ENCODE data around the gene NLGN2.

The NLGN2 gene

DNA sequence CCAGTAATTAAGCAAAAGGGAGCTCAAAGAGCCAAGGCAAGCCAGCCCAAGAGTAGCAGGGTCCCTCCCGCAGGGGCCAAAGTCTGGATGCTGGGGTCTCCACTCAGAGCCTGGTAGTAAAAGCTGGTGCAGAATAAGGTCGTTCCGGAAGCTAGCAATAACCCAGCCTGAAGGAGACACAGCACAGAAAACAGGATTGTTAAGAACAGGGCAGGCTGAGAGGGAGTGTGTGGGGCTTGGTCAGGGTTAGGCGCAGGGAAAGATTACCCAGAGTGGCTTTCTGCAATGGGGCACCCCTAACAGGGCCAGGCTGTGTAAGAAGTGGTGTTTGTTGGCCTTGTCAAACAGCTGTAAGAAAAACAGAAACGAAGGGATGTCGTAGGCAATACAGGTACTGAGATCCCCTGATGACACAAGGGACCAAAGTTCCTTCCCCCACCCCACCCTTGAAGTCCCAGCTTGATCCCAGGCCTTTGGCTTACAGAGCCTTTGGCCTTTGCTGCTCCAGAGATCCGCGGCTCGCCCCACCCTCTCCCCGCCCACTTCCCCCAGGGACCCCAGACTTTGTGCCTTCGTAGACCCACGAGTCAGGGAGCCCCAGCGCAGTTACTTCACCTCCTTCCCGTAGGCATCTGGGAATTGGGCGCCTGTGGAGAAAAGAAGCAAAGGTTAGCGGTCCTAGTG lies 4.5 kb upstream of the NLGN2 start:
- DNase-seq (ENCODE audit: low spot score) = no peak
- in situ Hi-C loops (cut with MboI; ENCODE audit: low sequenced_read_pairs, unreplicated experiment) = no loop called here
- TF ChIP-seq, protein P1, sequence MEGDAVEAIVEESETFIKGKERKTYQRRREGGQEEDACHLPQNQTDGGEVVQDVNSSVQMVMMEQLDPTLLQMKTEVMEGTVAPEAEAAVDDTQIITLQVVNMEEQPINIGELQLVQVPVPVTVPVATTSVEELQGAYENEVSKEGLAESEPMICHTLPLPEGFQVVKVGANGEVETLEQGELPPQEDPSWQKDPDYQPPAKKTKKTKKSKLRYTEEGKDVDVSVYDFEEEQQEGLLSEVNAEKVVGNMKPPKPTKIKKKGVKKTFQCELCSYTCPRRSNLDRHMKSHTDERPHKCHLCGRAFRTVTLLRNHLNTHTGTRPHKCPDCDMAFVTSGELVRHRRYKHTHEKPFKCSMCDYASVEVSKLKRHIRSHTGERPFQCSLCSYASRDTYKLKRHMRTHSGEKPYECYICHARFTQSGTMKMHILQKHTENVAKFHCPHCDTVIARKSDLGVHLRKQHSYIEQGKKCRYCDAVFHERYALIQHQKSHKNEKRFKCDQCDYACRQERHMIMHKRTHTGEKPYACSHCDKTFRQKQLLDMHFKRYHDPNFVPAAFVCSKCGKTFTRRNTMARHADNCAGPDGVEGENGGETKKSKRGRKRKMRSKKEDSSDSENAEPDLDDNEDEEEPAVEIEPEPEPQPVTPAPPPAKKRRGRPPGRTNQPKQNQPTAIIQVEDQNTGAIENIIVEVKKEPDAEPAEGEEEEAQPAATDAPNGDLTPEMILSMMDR (IDR thresholded peaks at IDR 0.05; ENCODE audit: borderline replicate concordance, control extremely low read depth, extremely low read depth, insufficient read depth, missing control alignments) = no peak

DNA sequence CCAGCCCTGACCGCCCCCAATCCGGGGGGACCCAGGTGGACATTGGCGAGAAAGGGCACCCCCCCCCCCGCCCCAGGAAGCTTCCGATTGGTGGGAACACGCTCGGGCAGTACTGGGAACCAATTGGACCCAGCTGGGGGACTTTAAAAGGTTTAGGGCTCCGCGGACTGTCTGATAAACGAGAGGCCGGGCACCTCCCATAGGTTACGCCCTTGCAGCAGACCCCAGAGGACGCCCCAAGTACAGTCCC lies 4.0 kb upstream of the NLGN2 start:
- TF ChIP-seq, protein P1 (IDR thresholded peaks at IDR 0.05; ENCODE audit: borderline replicate concordance, control extremely low read depth, extremely low read depth, insufficient read depth, missing control alignments) = no peak
- no peak for DNase-seq (ENCODE audit: low spot score)
- in situ Hi-C loops (cut with MboI; ENCODE audit: low sequenced_read_pairs, unreplicated experiment) = no loop called here

DNA sequence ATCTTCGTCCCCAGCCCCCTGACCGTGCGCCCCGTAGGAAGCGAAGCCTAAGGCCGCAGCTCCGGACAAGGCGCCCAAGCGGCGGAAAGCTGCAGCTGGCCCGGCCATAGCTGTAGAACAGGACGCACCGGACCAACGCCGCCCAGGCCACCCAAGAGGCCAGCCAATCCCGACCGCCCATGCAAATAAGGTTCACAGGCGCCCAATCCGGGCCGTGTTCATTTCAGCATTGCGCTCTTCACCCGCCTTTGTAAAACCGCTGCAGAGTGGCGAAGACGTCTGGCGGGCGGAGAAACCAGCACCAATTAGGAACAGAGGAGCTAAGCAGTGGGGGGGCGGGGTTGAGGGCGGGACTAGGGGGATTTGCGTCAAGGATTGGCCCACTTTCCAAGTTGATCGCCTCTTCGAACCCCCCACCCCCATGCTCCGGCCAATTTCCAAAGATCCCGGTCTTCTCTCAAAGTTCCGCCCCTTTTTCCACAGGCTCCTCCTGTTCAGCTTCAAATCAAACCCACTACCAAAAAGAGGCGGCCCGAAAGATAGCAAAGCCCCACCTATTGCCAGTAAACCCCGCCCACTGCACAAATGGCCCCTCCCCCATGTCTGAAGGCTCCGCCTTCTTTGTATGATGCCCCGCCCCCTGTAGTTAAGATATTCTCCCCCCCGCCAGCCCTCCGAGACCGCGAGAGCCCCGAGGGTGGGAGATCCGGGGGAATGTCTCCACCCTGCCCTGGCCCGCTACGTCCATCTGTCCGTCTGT lies 3.5 kb upstream of the NLGN2 start, which contains the start of gene TMEM256:
TMEM256 (minus strand) TSS at position 121 of the 760 bp plus-strand sequence; CDS start at position 108, 13 bp downstream.
- peak; percentile 97 for DNase-seq (ENCODE audit: low spot score)
- in situ Hi-C loops (cut with MboI; ENCODE audit: low sequenced_read_pairs, unreplicated experiment) = no loop called here
- TF ChIP-seq, protein P1 (IDR thresholded peaks at IDR 0.05; ENCODE audit: borderline replicate concordance, control extremely low read depth, extremely low read depth, insufficient read depth, missing control alignments) = no peak

DNA sequence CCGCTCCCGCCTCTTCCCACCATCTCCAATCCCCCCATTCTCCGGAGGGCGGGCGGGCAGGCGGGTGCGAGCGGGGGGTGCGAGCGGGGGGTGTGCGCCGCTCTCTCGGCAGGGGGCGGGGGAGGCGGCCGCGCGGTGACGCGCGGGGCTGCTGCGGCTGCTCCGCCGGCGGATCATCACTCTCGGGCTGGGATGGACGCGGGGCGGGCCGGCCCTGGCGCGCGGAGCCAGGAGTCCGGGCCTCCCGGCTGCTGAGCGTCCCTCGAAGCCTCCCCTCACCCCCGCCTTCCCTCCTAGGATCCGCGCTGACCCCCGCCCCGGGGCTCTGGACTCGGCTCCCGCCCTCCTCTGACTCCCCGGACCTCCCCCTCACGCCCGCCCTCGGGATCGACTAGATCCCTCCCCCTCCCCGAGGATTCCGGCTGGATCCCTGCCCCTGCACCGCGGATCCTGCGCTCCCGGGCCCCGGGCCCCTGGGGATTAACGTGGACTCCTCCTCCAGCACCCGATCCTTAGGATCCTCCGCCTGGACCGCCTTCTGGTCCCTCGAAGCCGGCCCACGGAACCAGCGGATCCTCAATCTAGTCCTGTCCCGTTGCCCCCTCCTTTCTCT lies 2.8 kb upstream of the NLGN2 start:
- TF ChIP-seq, protein P1 (IDR thresholded peaks at IDR 0.05; ENCODE audit: borderline replicate concordance, control extremely low read depth, extremely low read depth, insufficient read depth, missing control alignments) = no peak
- DNase-seq (ENCODE audit: low spot score) = no peak
- in situ Hi-C loops (cut with MboI; ENCODE audit: low sequenced_read_pairs, unreplicated experiment) = no loop called here

DNA sequence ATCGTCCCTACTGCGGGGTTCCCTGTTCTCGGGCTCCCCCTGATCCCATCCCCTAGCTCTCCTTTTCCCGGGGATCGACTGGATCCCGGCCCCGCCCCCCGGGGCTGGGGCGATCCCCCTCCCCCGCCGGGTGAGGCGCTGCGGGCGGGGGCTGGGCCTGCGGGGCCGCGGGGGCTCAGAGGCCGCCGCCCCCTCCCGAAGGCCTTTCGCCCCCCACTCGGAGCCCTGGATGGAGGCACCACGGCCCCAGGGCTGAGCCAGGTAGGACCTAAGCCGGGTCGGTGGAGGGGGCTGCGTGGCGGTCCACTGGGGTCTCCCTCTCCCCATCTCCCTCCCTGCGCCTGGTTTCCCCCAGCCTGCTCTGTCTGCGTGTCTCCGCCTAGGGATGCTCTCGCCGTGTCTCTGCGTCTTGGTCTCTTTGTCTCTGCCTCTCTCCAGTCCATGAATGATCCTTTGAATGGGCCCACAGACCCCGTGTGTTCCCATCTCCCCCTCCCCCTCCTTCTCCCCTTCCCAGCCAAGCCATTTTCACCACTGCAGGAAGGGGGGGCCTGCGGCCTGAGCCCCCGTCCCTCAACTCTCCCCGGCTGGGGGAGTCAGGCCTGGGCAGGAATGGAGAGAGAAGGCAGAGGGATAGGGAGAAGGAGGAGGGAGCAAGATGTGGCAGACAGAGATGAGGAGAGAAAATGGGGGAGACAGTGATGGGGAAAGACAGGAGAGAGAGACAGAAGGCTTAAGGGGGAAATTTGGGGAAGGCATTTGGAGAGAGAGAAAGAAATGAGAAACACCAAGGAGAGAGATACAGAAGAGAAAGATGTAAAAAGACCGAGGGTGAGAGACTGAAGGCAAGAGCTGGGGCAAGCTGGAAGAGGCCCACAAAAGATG lies 2.1 kb upstream of the NLGN2 start:
- TF ChIP-seq, protein P1 (IDR thresholded peaks at IDR 0.05; ENCODE audit: borderline replicate concordance, control extremely low read depth, extremely low read depth, insufficient read depth, missing control alignments) = no peak
- in situ Hi-C loops (cut with MboI; ENCODE audit: low sequenced_read_pairs, unreplicated experiment) = no loop called here
- DNase-seq (ENCODE audit: low spot score) = no peak

DNA sequence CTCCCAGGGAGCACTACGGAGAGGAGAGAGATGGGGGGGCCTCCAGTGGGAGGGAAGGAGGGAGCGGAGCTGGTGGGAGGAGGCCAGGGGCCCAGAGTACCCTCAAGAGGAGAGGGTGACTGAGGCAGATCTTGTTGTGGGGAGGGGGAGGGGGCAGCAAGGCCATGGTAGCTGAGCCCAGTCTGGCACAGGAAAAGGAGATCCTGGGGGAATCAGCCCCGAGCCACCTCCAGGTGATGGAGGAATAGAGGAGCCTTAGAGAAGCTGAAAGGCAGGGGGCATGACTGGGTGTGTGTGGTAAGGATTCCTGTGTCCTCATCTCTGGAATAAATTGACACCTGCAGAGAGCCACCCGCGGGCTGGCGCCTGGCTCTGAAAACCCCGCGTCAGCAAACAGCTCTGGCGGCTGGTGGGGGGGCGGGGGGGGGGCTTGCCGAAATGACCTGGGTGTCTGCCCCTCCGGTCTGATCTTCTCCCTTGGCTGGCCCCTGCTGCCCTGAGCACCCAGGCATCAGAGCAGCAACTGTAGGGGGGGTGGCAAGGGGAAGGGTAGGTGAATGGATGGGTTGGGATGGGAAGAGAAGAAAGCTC lies 1.3 kb upstream of the NLGN2 start:
- TF ChIP-seq, protein P1 (IDR thresholded peaks at IDR 0.05; ENCODE audit: borderline replicate concordance, control extremely low read depth, extremely low read depth, insufficient read depth, missing control alignments) = no peak
- no peak for DNase-seq (ENCODE audit: low spot score)
- in situ Hi-C loops (cut with MboI; ENCODE audit: low sequenced_read_pairs, unreplicated experiment) = no loop called here

Measured in GM13976 (cell line).